ENCODE measurements around the gene LPA.
"Not testable (repeated sequence)": the region's sequence is repeated elsewhere in the genome, so short reads cannot be mapped to it uniquely, and the experiment has no call there.

The LPA gene

DNA sequence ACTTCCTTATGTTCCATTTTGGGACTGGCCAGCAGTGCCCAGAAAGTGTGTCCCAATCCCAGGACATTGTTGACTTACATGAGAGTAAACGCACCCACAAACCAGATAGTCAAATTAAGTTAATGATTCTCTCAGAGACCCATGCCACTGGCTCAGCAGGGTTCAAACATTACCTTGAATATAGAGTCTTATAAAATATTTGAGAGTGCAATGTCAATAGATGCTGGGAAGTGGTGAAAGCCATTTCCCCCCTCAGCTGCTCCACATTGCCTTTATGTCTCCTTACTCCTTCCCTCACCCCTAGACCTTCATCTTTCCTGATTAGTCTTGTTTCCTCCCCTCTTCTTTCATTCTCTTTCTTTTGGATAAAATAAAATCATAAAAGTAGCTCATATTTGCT, at the start of gene LPA:
Gene LPA, minus strand, starts transcription at position 78 of the 400 bp plus-strand sequence. Its CDS starts 61 bp downstream, at position 17.
- DNase-seq = not testable (repeated sequence)

DNA sequence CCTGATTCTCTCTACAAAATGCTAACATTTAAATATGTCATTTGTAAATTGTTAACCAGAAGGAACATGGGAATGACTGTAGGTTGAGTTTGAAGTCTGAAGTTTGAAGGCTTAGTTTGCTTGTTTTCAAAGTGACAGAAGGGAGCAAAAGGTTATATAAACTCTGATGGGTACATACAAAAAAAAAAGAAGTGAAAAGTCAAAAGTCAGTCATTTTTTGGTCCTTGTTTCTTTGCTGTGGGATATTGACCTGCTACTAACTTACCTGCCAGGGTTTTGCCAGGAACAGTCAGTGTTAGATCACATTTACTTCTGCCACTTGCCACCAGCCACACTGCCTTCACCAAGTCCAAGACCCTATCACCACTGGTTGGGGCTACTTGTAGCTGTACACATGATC, 44.9 kb upstream of the LPA start:
- DNase-seq = not testable (repeated sequence)

DNA sequence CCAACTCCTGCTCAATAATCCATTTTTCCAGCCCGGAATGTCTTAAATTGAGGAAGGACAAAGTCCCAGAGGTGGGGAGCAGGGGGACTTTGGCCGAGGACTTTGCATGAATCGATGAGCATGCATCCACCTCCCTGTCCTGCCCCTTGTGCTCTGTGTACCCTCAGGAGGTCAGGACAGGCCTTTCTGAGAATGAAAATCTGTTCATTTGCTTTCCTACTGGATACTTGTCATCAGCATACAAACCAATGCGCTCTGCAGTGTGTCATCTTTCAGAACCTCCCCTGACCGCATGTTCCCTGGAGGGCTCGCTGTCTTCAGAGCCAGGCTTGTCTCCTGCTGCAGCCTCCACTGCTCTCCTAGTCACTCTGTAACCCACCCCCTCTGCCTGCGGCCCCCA, 40.6 kb upstream of the LPA start:
- not testable (repeated sequence) for DNase-seq

- DNase-seq = not testable (repeated sequence)
Observed at GRCh38 chr6:160701918-160702680, 38.0 kb upstream of the LPA start, which contains the start of gene PLG. Gene PLG, plus strand, starts transcription at chr6:160702244. Its CDS starts 61 bp downstream, at chr6:160702305.

- no peak for DNase-seq
Observed at GRCh38 chr6:160697826-160698225, 33.8 kb upstream of the LPA start.

GRCh38 chr6:160696884-160697283, 32.8 kb upstream of the LPA start:
- not testable (repeated sequence) for DNase-seq

- DNase-seq = not testable (repeated sequence)
Observed at GRCh38 chr6:160695622-160696021, 31.5 kb upstream of the LPA start.

GRCh38 chr6:160695025-160695424, 30.9 kb upstream of the LPA start:
- DNase-seq = not testable (repeated sequence)

GRCh38 chr6:160692369-160692959, 28.4 kb upstream of the LPA start:
- no peak for DNase-seq

DNA sequence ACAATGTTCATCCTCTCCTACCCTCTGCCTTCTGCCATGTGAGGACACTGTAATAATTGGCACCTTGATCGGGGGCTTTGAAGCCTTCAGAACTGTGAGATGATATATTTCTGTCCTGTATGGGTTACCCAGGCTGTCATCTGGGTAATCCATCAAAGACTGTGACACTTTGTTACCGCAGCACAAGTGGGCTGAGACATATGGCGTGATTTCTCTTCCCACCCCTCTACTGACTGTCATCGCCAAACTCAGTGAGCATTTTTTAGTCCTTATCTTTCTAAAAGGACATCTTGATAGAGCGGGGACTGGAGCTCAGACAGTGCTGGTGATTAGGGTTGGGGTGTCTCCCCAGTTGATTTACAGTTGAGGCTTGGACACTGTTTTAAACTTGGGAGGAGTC, 27.5 kb upstream of the LPA start:
- no peak for DNase-seq

DNA sequence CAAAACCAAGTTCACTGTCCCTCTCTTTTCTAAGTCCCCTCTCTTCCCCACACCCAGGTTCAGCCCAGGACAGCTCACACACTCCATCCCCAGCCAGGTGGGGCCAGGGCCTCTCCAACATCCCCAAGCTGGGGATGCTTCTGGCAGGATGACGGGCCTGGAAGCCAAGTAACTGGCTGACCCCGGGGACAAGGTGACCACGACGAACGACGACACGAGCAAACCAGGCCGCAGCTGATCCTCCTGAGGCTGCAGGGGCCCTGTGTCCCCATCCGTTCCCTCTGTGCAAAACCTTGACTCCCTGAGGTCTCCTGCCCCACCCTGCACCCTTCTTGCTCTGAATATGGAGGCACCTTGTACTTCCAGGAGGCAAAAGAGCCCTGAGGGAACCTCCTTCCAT, 26.4 kb upstream of the LPA start:
- DNase-seq = no peak

DNA sequence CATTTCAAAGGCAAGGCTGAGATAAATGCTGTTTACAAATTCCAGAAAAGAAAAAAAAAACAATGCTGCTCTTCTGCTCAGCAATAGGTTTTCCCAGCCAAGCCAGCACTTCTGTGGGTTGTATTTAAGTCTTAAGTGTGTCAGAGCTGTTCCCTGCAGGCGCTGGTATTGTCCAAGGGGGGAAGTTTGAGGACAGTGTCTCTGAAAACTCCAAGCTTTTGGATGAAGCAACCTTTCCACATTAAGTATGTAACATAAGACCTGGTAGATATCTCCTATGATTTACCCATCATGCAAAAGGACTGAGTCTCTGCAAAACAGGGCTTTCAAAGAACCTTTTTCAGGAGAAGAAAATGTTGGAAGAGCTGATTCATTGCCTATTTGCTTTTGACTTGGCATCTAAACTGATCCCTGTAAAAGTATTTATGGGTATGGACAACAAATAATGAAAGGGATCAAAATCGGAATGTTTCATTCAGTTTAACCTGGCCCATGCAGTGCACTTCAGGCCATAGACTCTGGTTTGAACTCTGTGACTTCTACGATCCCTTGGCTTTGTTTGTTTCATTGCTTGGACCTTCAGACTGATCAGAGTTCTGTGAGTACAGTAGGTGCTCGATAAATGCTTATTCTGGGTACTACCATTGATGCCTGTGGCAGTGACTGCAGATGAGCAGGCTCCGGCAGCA, 21.8 kb upstream of the LPA start:
- DNase-seq = no peak

DNA sequence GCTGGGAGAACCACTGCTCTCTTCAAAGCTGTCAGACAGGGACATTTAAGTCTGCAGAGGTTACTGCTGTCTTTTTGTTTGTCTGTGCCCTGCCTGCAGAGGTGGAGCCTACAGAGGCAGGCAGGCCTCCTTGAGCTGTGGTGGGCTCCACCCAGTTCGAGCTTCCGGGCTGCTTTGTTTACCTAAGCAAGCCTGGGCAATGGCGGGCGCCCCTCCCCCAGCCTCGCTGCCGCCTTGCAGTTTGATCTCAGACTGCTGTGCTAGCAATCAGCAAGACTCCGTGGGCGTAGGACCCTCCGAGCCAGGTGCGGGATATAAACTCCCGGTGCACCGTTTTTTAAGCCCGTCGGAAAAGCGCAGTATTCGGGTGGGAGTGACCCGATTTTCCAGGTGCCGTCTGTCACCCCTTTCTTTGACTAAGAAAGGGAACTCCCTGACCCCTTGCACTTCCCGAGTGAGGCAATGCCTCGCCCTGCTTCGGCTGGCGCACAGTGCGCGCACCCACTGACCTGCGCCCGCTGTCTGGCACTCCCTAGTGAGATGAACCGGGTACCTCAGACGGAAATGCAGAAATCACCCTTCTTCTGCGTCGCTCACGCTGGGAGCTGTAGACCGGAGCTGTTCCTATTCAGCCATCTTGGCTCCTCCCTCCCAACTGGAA, 21.2 kb upstream of the LPA start:
- DNase-seq = not testable (repeated sequence)

DNA sequence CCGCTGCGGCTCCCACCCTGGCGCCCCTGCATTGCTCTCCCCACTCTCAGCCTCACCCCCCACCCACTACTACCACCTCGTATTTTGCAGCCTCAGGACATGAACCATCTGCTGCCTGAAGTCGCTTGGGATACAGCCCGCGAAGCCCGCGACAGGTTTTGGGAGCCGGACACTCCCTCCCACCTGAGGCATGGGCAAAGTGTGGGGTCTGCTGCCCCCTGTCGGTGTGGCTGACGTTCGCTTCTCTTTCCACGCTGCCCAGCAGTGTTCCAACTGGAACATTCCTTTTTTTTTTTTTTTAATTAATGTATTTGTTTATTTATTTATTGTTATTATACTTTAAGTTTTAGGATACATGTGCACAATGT, 15.3 kb upstream of the LPA start:
- no peak for DNase-seq

DNA sequence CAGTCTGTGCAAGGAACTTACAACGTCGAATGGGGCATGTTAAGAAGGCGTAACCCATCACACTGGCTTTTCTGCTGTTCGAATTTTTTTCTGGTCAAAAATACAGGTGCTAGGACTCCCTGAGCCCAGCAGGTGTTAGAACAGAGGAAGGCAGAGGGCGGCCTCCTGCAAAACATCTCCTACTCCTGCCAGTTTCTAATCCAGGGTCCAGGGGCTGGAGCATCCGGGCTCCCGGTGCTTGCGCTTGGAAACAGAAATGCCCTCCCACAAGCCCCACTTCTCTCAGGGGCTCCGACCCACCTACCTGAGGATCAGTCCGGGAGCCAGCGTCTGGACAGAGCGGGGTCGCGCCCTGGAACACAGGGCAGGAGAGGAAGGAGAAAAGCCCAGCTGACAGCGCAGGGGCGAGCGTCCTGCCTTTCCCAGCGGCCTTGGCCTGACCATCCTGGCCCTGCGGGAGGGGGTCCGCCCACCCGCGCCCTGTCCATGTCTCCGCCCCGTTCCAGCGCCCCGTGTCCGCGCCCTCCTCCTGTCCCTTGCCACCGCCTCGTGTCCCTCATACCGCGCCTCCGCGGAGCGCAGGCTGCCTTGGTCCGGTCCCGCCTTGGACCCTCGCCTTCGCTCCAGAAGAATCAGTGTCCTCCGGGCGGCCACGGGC, 14.8 kb upstream of the LPA start:
- DNase-seq = no peak

GRCh38 chr6:160678230-160678629, 14.2 kb upstream of the LPA start:
- no peak for DNase-seq

DNA sequence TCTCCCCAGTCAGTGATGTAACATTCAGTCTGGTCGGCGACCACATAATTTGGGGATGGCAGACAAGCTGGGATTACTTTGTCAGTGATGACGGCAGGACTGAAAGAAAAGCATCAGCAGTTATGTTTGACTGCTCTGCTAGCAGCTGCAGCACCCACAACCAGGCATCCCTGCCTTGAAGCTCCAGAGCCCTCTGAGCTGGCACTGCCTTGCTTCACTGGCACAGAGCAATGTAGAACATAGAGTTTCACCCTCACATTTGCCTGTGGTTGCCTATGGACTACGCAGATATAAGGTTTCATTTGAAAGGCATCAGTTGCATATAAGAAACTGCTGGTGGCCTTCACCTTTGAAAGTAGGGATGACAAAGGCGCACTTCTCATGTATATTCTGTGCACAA, 12.3 kb upstream of the LPA start:
- not testable (repeated sequence) for DNase-seq

- DNase-seq = no peak
Observed at GRCh38 chr6:160668589-160668988, 4.5 kb upstream of the LPA start.

DNA sequence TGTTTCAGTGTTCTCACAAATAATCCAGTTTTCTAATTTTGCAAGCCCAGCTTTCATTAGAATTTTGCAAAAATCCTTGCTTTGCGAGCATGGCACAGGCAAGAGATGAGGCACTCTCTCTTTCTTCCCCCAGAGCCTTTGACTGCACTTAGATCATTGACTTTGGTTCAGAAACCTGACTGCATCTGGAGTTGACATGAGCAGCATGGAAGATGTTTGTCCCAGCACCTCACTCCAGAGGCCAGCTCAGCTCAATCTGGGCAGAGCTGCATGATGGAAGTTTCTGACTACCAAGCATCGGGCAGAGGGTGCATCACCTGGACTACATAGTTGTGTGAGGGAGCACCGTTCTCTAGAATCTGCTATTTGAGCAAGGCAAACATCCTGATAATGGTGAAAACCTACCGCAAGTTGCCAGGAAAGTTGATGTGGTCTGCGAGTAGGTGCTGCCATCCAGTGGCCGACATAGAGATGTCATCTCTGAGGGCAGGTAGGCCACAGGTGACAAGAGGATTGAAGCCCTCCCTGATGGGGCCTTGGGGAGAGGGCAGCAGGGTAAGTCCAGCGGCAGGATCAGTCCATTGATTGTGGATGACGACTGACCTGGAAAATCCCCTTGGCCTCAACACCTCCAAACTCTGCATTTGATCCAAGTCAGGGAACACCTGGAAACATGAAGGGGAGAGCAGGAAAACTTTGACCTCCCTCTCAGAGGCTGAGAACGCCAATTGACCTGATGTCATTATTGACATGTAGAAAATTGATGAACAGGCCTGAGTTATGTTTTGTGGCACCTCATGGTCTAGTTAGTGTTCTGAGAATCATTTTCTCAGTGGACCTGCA, 3.8 kb upstream of the LPA start:
- no peak for DNase-seq

GRCh38 chr6:160662842-160663241, 1.2 kb downstream of the LPA start:
- DNase-seq = no peak

DNA sequence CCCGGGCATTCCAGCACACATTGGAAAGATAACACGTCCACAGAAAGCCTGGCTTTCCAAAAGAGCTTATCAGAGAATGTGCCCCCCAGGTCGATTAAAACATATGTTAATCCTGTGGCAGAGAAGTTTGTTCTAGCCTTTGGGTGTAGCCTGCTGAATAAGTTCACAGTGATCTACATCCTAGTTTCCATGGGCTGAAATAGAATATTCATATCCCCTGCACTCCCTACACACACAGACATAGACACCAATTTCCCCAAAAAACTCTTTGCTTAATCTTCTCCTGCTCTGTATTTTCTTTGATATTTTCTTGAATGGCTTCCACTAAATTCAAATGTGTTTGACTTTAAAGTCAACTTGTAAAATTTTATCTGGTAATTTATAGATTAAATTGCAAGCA, 1.6 kb downstream of the LPA start:
- DNase-seq = no peak

GRCh38 chr6:160661216-160661615, 2.9 kb downstream of the LPA start:
- no peak for DNase-seq

Data from activated CD8-positive, alpha-beta memory T cell treated with anti-CD3 and anti-CD28 coated beads for 24 hours (primary cell).